GM18517 (cell line): ENCODE measurements around the gene RNF208.

Experiments used
- ATAC-seq: cut with Tn5 transposase; IDR thresholded peaks from one replicate; pipeline ENCODE4 v1.9.1; 2021; ENCODE audit warnings: mild to moderate bottlenecking, moderate library complexity; ENCODE audit not compliant: unreplicated experiment

Gene RNF208

GRCh38 chr9:137215196-137215986, 6.6 kb downstream of the RNF208 start:
- no peak for ATAC-seq

GRCh38 chr9:137214620-137215019, 7.4 kb downstream of the RNF208 start:
- ATAC-seq = no peak

GRCh38 chr9:137213160-137214060, 8.6 kb downstream of the RNF208 start:
- ATAC-seq = no peak

GRCh38 chr9:137212520-137212919, 9.5 kb downstream of the RNF208 start:
- no peak for ATAC-seq

- no peak for ATAC-seq
Observed at GRCh38 chr9:137211532-137211931, 10.5 kb downstream of the RNF208 start.

GRCh38 chr9:137206602-137207001, 15.4 kb downstream of the RNF208 start:
- ATAC-seq = no peak

GRCh38 chr9:137205126-137206069, 16.6 kb downstream of the RNF208 start, which contains the start of the genes NDOR1 and TMEM203:
TSS of gene NDOR1 (plus strand) at chr9:137205700. CDS start at chr9:137205778, 78 bp downstream.
TSS of gene TMEM203 (minus strand) at chr9:137205648. CDS start at chr9:137205414, 234 bp downstream.
- no peak for ATAC-seq

GRCh38 chr9:137204731-137205125, 17.3 kb downstream of the RNF208 start:
- no peak for ATAC-seq

- no peak for ATAC-seq
Observed at GRCh38 chr9:137202966-137203365, 19.1 kb downstream of the RNF208 start.

- ATAC-seq = no peak
Observed at GRCh38 chr9:137201205-137201868, 20.7 kb downstream of the RNF208 start.

- ATAC-seq = peak; percentile 87
Observed at GRCh38 chr9:137200311-137201204, 21.5 kb downstream of the RNF208 start, which contains the start of gene TPRN. TSS of gene TPRN (minus strand) at chr9:137200741. CDS start at chr9:137200711, 30 bp downstream.

- no peak for ATAC-seq
Observed at GRCh38 chr9:137199411-137200121, 22.5 kb downstream of the RNF208 start.

- ATAC-seq = no peak
Observed at GRCh38 chr9:137198902-137199283, 23.1 kb downstream of the RNF208 start.

GRCh38 chr9:137198051-137198901, 23.8 kb downstream of the RNF208 start:
- ATAC-seq = no peak

GRCh38 chr9:137195525-137196220, 26.4 kb downstream of the RNF208 start:
- no peak for ATAC-seq

- no peak for ATAC-seq
Observed at GRCh38 chr9:137194909-137195308, 27.1 kb downstream of the RNF208 start.

- ATAC-seq = no peak
Observed at GRCh38 chr9:137194388-137194787, 27.7 kb downstream of the RNF208 start.
